H9 (cell line): ENCODE data around the gene NTNG2. TPM values are rescaled to one million over a fixed set of nuclear protein-coding genes. Genes with fewer than 3 reads are reported as not detected.

Experiments
- DNase-seq: peaks from one replicate; pipeline ENCODE4 v3.0.0-alpha.2; 2017
- H2AFZ ChIP-seq: one replicate; pipeline ENCODE4 v1.6.1; 2013; ENCODE audit warnings: mild to moderate bottlenecking, low read length, control low read depth, moderate library complexity
- H2AK5ac ChIP-seq: 2 replicates; pipeline ENCODE4 v1.6.1; 2013; ENCODE audit warnings: low read length, control low read depth, mixed read lengths; ENCODE audit not compliant: insufficient read length
- H2BK120ac ChIP-seq: one replicate; pipeline ENCODE4 v1.6.1; 2013; ENCODE audit warnings: low read depth, mild to moderate bottlenecking, low read length, control low read depth, inconsistent platforms; ENCODE audit not compliant: poor library complexity, severe bottlenecking
- H2BK12ac ChIP-seq: 2 replicates; pipeline ENCODE4 v1.6.1; 2013; ENCODE audit warnings: low read length, control low read depth, mixed read lengths, low read depth; ENCODE audit not compliant: insufficient read length
- H2BK15ac ChIP-seq: 2 replicates; pipeline ENCODE4 v1.6.1; 2013; ENCODE audit warnings: low read depth, low read length, control low read depth
- H2BK20ac ChIP-seq: one replicate; pipeline ENCODE4 v1.6.1; 2013; ENCODE audit warnings: low read depth, mild to moderate bottlenecking, low read length, control low read depth, inconsistent platforms; ENCODE audit not compliant: poor library complexity, severe bottlenecking
- H2BK5ac ChIP-seq: 2 replicates; pipeline ENCODE4 v1.6.1; 2013; ENCODE audit warnings: low read length, control low read depth, mixed read lengths; ENCODE audit not compliant: insufficient read length
- H3K14ac ChIP-seq: 2 replicates; pipeline ENCODE4 v1.6.1; 2013; ENCODE audit warnings: low read length, control low read depth; ENCODE audit not compliant: insufficient read depth
- H3K18ac ChIP-seq: 2 replicates; pipeline ENCODE4 v1.6.1; 2013; ENCODE audit warnings: low read depth, mild to moderate bottlenecking, mixed read lengths, low read length, control low read depth; ENCODE audit not compliant: insufficient read length
- H3K23ac ChIP-seq: 2 replicates; pipeline ENCODE4 v1.6.1; 2013; ENCODE audit warnings: low read length, control low read depth, mixed read lengths, low read depth; ENCODE audit not compliant: insufficient read length
- H3K23me2 ChIP-seq: 2 replicates; pipeline ENCODE4 v1.6.1; 2013; ENCODE audit warnings: low read depth, mild to moderate bottlenecking, mixed read lengths, low read length, control low read depth; ENCODE audit not compliant: insufficient read length, poor library complexity, severe bottlenecking
- H3K27ac ChIP-seq: 2 replicates; pipeline ENCODE4 v1.5.1; 2013; ENCODE audit warnings: low read length, control low read depth, mixed read lengths, low read depth; ENCODE audit not compliant: insufficient read length
- H3K27me3 ChIP-seq: 2 replicates; pipeline ENCODE4 v1.6.1; 2013; ENCODE audit warnings: low read length, control low read depth, inconsistent platforms; ENCODE audit not compliant: insufficient read depth
- H3K4ac ChIP-seq: 2 replicates; pipeline ENCODE4 v1.6.1; 2013; ENCODE audit warnings: low read depth, mild to moderate bottlenecking, control low read depth, inconsistent platforms, low read length, moderate library complexity
- H3K4me1 ChIP-seq: 2 replicates; pipeline ENCODE4 v1.6.1; 2013; ENCODE audit warnings: low read length, control low read depth, inconsistent platforms; ENCODE audit not compliant: insufficient read depth
- H3K4me2 ChIP-seq: 2 replicates; pipeline ENCODE4 v1.6.1; 2013; ENCODE audit warnings: low read length, control low read depth, mixed read lengths; ENCODE audit not compliant: insufficient read length, insufficient read depth
- H3K56ac ChIP-seq: 2 replicates; pipeline ENCODE4 v1.6.1; 2013; ENCODE audit warnings: low read depth, mild to moderate bottlenecking, mixed read lengths, low read length, control low read depth; ENCODE audit not compliant: insufficient read length
- H3K79me1 ChIP-seq: 2 replicates; pipeline ENCODE4 v1.6.1; 2013; ENCODE audit warnings: low read depth, mild to moderate bottlenecking, moderate library complexity, low read length, control low read depth, inconsistent platforms; ENCODE audit not compliant: insufficient read depth, poor library complexity, severe bottlenecking
- H3K79me2 ChIP-seq: 2 replicates; pipeline ENCODE4 v1.6.1; 2013; ENCODE audit warnings: low read length, control low read depth, inconsistent platforms; ENCODE audit not compliant: insufficient read depth
- H3K9ac ChIP-seq: 2 replicates; pipeline ENCODE4 v1.6.1; 2013; ENCODE audit warnings: low read length, control low read depth, mixed read lengths; ENCODE audit not compliant: insufficient read length; ENCODE audit errors: extremely low read depth
- H3K9me3 ChIP-seq: one replicate; pipeline ENCODE4 v1.6.1; 2013; ENCODE audit warnings: low read depth, low read length, inconsistent platforms; ENCODE audit not compliant: control insufficient read depth
- H3T11ph ChIP-seq: one replicate; pipeline ENCODE4 v1.6.1; 2013; ENCODE audit warnings: mild to moderate bottlenecking, low read length, control low read depth, inconsistent platforms
- H4K20me1 ChIP-seq: one replicate; pipeline ENCODE4 v1.6.1; 2013; ENCODE audit not compliant: control insufficient read depth, insufficient read length, insufficient read depth
- H4K5ac ChIP-seq: 2 replicates; pipeline ENCODE4 v1.6.1; 2013; ENCODE audit warnings: low read depth, mild to moderate bottlenecking, mixed read lengths, low read length, control low read depth; ENCODE audit not compliant: insufficient read length
- H4K8ac ChIP-seq: replicated peaks from 2 replicates; pipeline ENCODE4 v1.6.1; 2013; ENCODE audit warnings: low read length, control low read depth, mixed read lengths, low read depth; ENCODE audit not compliant: insufficient read length
- H4K91ac ChIP-seq: 2 replicates; pipeline ENCODE4 v1.6.1; 2013; ENCODE audit warnings: low read depth, mild to moderate bottlenecking, moderate library complexity, mixed read lengths, low read length, control low read depth; ENCODE audit not compliant: insufficient read length
- H3K27ac Mint-ChIP-seq, 3 experiments: 2 replicates in 2 of 3; 3 replicates in 1 of 3; pipeline ENCODE4 v1.8.0; 2020 to 2021; ENCODE audit warnings: mixed read lengths in 3 of 3, mild to moderate bottlenecking in 1 of 3, moderate library complexity in 1 of 3
- H3K27me3 Mint-ChIP-seq: 2 replicates; pipeline ENCODE4 v1.8.0; 2021; ENCODE audit warnings: low read depth, mild to moderate bottlenecking, moderate library complexity, mixed read lengths
- H3K36me3 Mint-ChIP-seq, 3 experiments: 2 replicates in 2 of 3; 3 replicates in 1 of 3; pipeline ENCODE4 v1.8.0; 2020 to 2021; ENCODE audit warnings: low read depth in 3 of 3, mixed read lengths in 3 of 3; ENCODE audit not compliant: insufficient read depth in 1 of 3
- H3K4me1 Mint-ChIP-seq, 2 experiments: 2 replicates each; pipeline ENCODE4 v1.8.0; 2020; ENCODE audit warnings: mixed read lengths in 2 of 2
- H3K4me3 Mint-ChIP-seq, 2 experiments: 2 replicates in 1 of 2; 3 replicates in 1 of 2; pipeline ENCODE4 v1.8.0; 2020 to 2021; ENCODE audit warnings: mild to moderate bottlenecking in 2 of 2, mixed read lengths in 2 of 2, moderate library complexity in 1 of 2
- H3K9me3 Mint-ChIP-seq, 2 experiments: 2 replicates in 1 of 2; 3 replicates in 1 of 2; pipeline ENCODE4 v1.8.0; 2020; ENCODE audit warnings: mild to moderate bottlenecking in 2 of 2, mixed read lengths in 2 of 2, moderate library complexity in 1 of 2
- WGBS: extraction: QIAGEN DNeasy Blood & Tissue Kit; methylation state at CpG from one replicate; pipeline ENCODE4 v1.1.7; 2013; ENCODE audit warnings: missing lambda C conversion rate, low lambda C conversion rate, mixed read lengths; ENCODE audit not compliant: insufficient read length; ENCODE audit errors: extremely low coverage; 5-methylcytosine and 5-hydroxymethylcytosine counted together
- total RNA-seq: library from RNA; stranded (reverse); gene quantifications from 2 replicates; pipeline ENCODE4 v1.2.1, GENCODE V29; 2021
- TF ChIP-seq, protein P1 (sequence below): fragments of 200-600 bp; sonication (generic); conservative IDR thresholded peaks from 3 replicates; pipeline ENCODE4 v1.8.0; 2021; ENCODE audit warnings: antibody characterized with exemption, mild to moderate bottlenecking

NTNG2 gene
- total RNA-seq, 1 experiment from 2014 or later: 0.52 TPM

- H4K20me1 ChIP-seq: no peaks in the 10 kb centered on the region
- H4K91ac ChIP-seq: no peak overlapping the region
- no peaks in the 10 kb centered on the region for H3K9me3 ChIP-seq
- H3T11ph ChIP-seq: no peak overlapping the region
- H3K23me2 ChIP-seq: peaks cover 6% of the 10 kb centered on the region
- no peak overlapping the region for H4K8ac ChIP-seq
- no peak overlapping the region for H3K9ac ChIP-seq
- H3K79me2 ChIP-seq: no peaks in the 10 kb centered on the region
- H2BK120ac ChIP-seq: no peak overlapping the region
- TF ChIP-seq, protein P1, sequence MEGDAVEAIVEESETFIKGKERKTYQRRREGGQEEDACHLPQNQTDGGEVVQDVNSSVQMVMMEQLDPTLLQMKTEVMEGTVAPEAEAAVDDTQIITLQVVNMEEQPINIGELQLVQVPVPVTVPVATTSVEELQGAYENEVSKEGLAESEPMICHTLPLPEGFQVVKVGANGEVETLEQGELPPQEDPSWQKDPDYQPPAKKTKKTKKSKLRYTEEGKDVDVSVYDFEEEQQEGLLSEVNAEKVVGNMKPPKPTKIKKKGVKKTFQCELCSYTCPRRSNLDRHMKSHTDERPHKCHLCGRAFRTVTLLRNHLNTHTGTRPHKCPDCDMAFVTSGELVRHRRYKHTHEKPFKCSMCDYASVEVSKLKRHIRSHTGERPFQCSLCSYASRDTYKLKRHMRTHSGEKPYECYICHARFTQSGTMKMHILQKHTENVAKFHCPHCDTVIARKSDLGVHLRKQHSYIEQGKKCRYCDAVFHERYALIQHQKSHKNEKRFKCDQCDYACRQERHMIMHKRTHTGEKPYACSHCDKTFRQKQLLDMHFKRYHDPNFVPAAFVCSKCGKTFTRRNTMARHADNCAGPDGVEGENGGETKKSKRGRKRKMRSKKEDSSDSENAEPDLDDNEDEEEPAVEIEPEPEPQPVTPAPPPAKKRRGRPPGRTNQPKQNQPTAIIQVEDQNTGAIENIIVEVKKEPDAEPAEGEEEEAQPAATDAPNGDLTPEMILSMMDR: no peak
- H2AFZ ChIP-seq: no peak overlapping the region
- H2BK15ac ChIP-seq: no peak overlapping the region
- no peak overlapping the region for H3K27ac ChIP-seq
- peaks cover 4 to 46% of the 10 kb centered on the region in 2 experiments for H3K4me1 Mint-ChIP-seq
- no peaks in the 10 kb centered on the region for H3K4me1 ChIP-seq
- peaks cover 31% of the 10 kb centered on the region; the same call in 1 of the 2 replicates for H3K27me3 ChIP-seq
- no peaks in the 10 kb centered on the region; a peak in 1 of 7 replicates for H3K36me3 Mint-ChIP-seq
- H4K5ac ChIP-seq: no peak overlapping the region
- H2AK5ac ChIP-seq: no peak overlapping the region
- no peak overlapping the region for H3K27ac Mint-ChIP-seq
- no peak for DNase-seq
- H3K23ac ChIP-seq: no peak overlapping the region
- H3K27me3 Mint-ChIP-seq: peaks cover 80% of the 10 kb centered on the region
- no peak overlapping the region for H2BK20ac ChIP-seq
- no peak overlapping the region for H2BK12ac ChIP-seq
- H3K14ac ChIP-seq: no peak overlapping the region
- no peak overlapping the region for H3K18ac ChIP-seq
- H3K9me3 Mint-ChIP-seq: peaks cover 2 to 4% of the 10 kb centered on the region in 2 experiments; a peak in 4 of 5 replicates
- no peak overlapping the region for H3K4ac ChIP-seq
- no peaks in the 10 kb centered on the region for H3K79me1 ChIP-seq
- no CpG with 5 or more reads among the region's 7 CpGs for WGBS
- H3K4me2 ChIP-seq: no peak overlapping the region
- H2BK5ac ChIP-seq: no peak overlapping the region
- no peak overlapping the region for H3K56ac ChIP-seq
- H3K4me3 Mint-ChIP-seq: no peak overlapping the region
Observed at GRCh38 chr9:132167192-132167591, 5.3 kb downstream of the NTNG2 start.
